NCI-H187 (cell line): ENCODE results near the gene CDH13.
"Not testable (repeated sequence)": the region's sequence is repeated elsewhere in the genome, so short reads cannot be mapped to it uniquely, and the experiment has no call there.

ENCODE experiments used
- DNase-seq, 2 experiments: peaks; one replicate each; lab custom pipeline; 2025; lab: John Stamatoyannopoulos, UW

CDH13 gene

GRCh38 chr16:82891918-82892317 lies 265.1 kb downstream of the CDH13 start:
- no peak for DNase-seq

GRCh38 chr16:82892324-82892723 lies 265.6 kb downstream of the CDH13 start:
- DNase-seq, result no peak

GRCh38 chr16:82895843-82896242 lies 269.1 kb downstream of the CDH13 start:
- DNase-seq, result no peak

- no peak for DNase-seq
These were observed 272.2 kb downstream of the CDH13 start for GRCh38 chr16:82899006-82899405.

- DNase-seq, result no peak
These were observed 273.1 kb downstream of the CDH13 start for GRCh38 chr16:82899731-82900450.

GRCh38 chr16:82900559-82900958 lies 273.8 kb downstream of the CDH13 start:
- no peak for DNase-seq

- no peak for DNase-seq
These were observed 285.2 kb downstream of the CDH13 start for GRCh38 chr16:82911925-82912324.

- no peak for DNase-seq
These were observed 288.5 kb downstream of the CDH13 start for GRCh38 chr16:82915139-82915824.

GRCh38 chr16:82917886-82918595 lies 291.3 kb downstream of the CDH13 start:
- no peak for DNase-seq

- no peak for DNase-seq
These were observed 297.5 kb downstream of the CDH13 start for GRCh38 chr16:82924075-82924854.

GRCh38 chr16:82926500-82926899 lies 299.7 kb downstream of the CDH13 start:
- DNase-seq, result no peak

GRCh38 chr16:82933933-82934332 lies 307.2 kb downstream of the CDH13 start:
- not testable (repeated sequence) for DNase-seq

- no peak for DNase-seq
These were observed 309.0 kb downstream of the CDH13 start for GRCh38 chr16:82935766-82936165.

- no peak for DNase-seq
These were observed 310.3 kb downstream of the CDH13 start for GRCh38 chr16:82936941-82937551.

GRCh38 chr16:82937926-82938520 lies 311.3 kb downstream of the CDH13 start:
- DNase-seq, result no peak

- no peak for DNase-seq
These were observed 316.6 kb downstream of the CDH13 start for GRCh38 chr16:82943371-82943770.

- DNase-seq, result no peak
These were observed 318.8 kb downstream of the CDH13 start for GRCh38 chr16:82945420-82946101.

GRCh38 chr16:82947698-82948097 lies 320.9 kb downstream of the CDH13 start:
- DNase-seq, result no peak

GRCh38 chr16:82949016-82949415 lies 322.2 kb downstream of the CDH13 start:
- no peak for DNase-seq

GRCh38 chr16:82953517-82953916 lies 326.7 kb downstream of the CDH13 start:
- no peak for DNase-seq
